Duodenal mucosa (tissue), 2 donors: ENCODE measurements around the gene KRT86.

Source experiments
- H3K27ac ChIP-seq: one replicate; pipeline ENCODE4 v1.7.0; 2013; ENCODE audit warnings: low read depth, low read length
- H3K27me3 ChIP-seq, 2 donors: one replicate each; pipeline ENCODE4 v1.7.0; 2013; ENCODE audit warnings: low read length in 2 of 2, control low read depth in 1 of 2; ENCODE audit not compliant: insufficient read depth in 2 of 2, control insufficient read depth in 1 of 2
- H3K36me3 ChIP-seq, 2 donors: one replicate each; pipeline ENCODE4 v1.7.0; 2013; ENCODE audit warnings: low read length in 2 of 2, control low read depth in 1 of 2; ENCODE audit not compliant: insufficient read depth in 2 of 2, control insufficient read depth in 1 of 2
- H3K4me1 ChIP-seq, 2 donors: one replicate each; pipeline ENCODE4 v1.7.0; 2013; ENCODE audit warnings: low read length in 2 of 2, control low read depth in 1 of 2; ENCODE audit not compliant: insufficient read depth in 2 of 2, control insufficient read depth in 1 of 2
- H3K4me3 ChIP-seq, 2 donors: one replicate each; pipeline ENCODE4 v1.7.0; 2013; ENCODE audit warnings: low read length in 2 of 2, low read depth in 1 of 2
- H3K9ac ChIP-seq, 2 donors: one replicate each; pipeline ENCODE4 v1.7.0; 2013; ENCODE audit warnings: low read length in 2 of 2, low read depth in 1 of 2
- H3K9me3 ChIP-seq, 2 donors: one replicate each; pipeline ENCODE4 v1.7.0; 2013; ENCODE audit warnings: low read length in 2 of 2, control low read depth in 1 of 2; ENCODE audit not compliant: control insufficient read depth in 1 of 2

The KRT86 gene

GRCh38 chr12:52327052-52327829 lies 52.8 kb downstream of the KRT86 start:
- H3K9me3 ChIP-seq, result no peaks in the 10 kb centered on the region
- no peak overlapping the region for H3K4me3 ChIP-seq
- H3K27me3 ChIP-seq, result peaks cover 3 to 6% of the 10 kb centered on the region in 2 donors
- no peak overlapping the region for H3K27ac ChIP-seq
- peaks cover 3% of the 10 kb centered on the region in 2 donors for H3K4me1 ChIP-seq
- no peaks in the 10 kb centered on the region for H3K36me3 ChIP-seq
- no peak overlapping the region for H3K9ac ChIP-seq

GRCh38 chr12:52327830-52328500 lies 53.5 kb downstream of the KRT86 start:
- no peak overlapping the region for H3K4me3 ChIP-seq

GRCh38 chr12:52331039-52331438 lies 56.6 kb downstream of the KRT86 start:
- Histone ChIP-seq H3K27ac (no peak overlapping the region), H3K9me3 (no peaks in the 10 kb centered on the region), H3K9ac (no peak overlapping the region), H3K36me3 (no peaks in the 10 kb centered on the region), H3K27me3 (no peaks in the 10 kb centered on the region), H3K4me1 (peaks cover 11 to 15% of the 10 kb centered on the region in 2 donors), H3K4me3 (no peak overlapping the region)

More at GRCh38 chr12:52327830-52328500, 53.5 kb downstream of the KRT86 start:
- Histone ChIP-seq H3K27ac (no peak overlapping the region), H3K4me1 (peaks cover 3% of the 10 kb centered on the region in 2 donors), H3K9ac (no peak overlapping the region), H3K27me3 (no peaks in the 10 kb centered on the region), H3K9me3 (no peaks in the 10 kb centered on the region), H3K36me3 (no peaks in the 10 kb centered on the region)

GRCh38 chr12:52331833-52332232 lies 57.4 kb downstream of the KRT86 start:
- H3K4me3 ChIP-seq, result no peak overlapping the region
- no peaks in the 10 kb centered on the region for H3K27me3 ChIP-seq
- no peaks in the 10 kb centered on the region for H3K36me3 ChIP-seq
- no peak overlapping the region for H3K27ac ChIP-seq
- H3K9me3 ChIP-seq, result no peaks in the 10 kb centered on the region
- H3K4me1 ChIP-seq, result peaks cover 11 to 15% of the 10 kb centered on the region in 2 donors
- H3K9ac ChIP-seq, result no peak overlapping the region

GRCh38 chr12:52332381-52332780 lies 57.9 kb downstream of the KRT86 start:
- no peak overlapping the region for H3K9ac ChIP-seq
- no peaks in the 10 kb centered on the region for H3K36me3 ChIP-seq
- H3K4me3 ChIP-seq, result no peak overlapping the region
- H3K27ac ChIP-seq, result no peak overlapping the region
- H3K9me3 ChIP-seq, result no peaks in the 10 kb centered on the region
- H3K27me3 ChIP-seq, result no peaks in the 10 kb centered on the region
- H3K4me1 ChIP-seq, result peaks cover 11 to 15% of the 10 kb centered on the region in 2 donors

- Histone ChIP-seq H3K27me3 (no peaks in the 10 kb centered on the region), H3K9me3 (no peaks in the 10 kb centered on the region), H3K9ac (no peak overlapping the region), H3K4me3 (no peak overlapping the region), H3K4me1 (peaks cover 8 to 15% of the 10 kb centered on the region in 2 donors), H3K27ac (no peak overlapping the region), H3K36me3 (no peaks in the 10 kb centered on the region)
These were observed 58.9 kb downstream of the KRT86 start for GRCh38 chr12:52333321-52333720.

GRCh38 chr12:52334185-52334584 lies 59.7 kb downstream of the KRT86 start:
- Histone ChIP-seq H3K27ac (no peak overlapping the region), H3K36me3 (no peaks in the 10 kb centered on the region), H3K4me1 (peaks cover 8 to 15% of the 10 kb centered on the region in 2 donors), H3K27me3 (no peaks in the 10 kb centered on the region), H3K4me3 (no peak overlapping the region), H3K9ac (no peak overlapping the region), H3K9me3 (no peaks in the 10 kb centered on the region)

- H3K9ac ChIP-seq, result peak overlapping the region in 1 of 2 donors; percentile 53
- no peaks in the 10 kb centered on the region for H3K36me3 ChIP-seq
- H3K4me3 ChIP-seq, result peak overlapping the region in 1 of 2 donors; percentile 9
- no peaks in the 10 kb centered on the region for H3K27me3 ChIP-seq
- H3K9me3 ChIP-seq, result no peaks in the 10 kb centered on the region
- peaks cover 8 to 15% of the 10 kb centered on the region in 2 donors for H3K4me1 ChIP-seq
- no peak overlapping the region for H3K27ac ChIP-seq
These were observed 61.3 kb downstream of the KRT86 start for GRCh38 chr12:52335598-52336262.

- H3K9me3 ChIP-seq, result no peaks in the 10 kb centered on the region
- H3K36me3 ChIP-seq, result no peaks in the 10 kb centered on the region
- peaks cover 0 to under 1% of the 10 kb centered on the region in 2 donors for H3K27me3 ChIP-seq
- H3K27ac ChIP-seq, result no peak overlapping the region
- peaks cover 8 to 15% of the 10 kb centered on the region in 2 donors for H3K4me1 ChIP-seq
- no peak overlapping the region for H3K9ac ChIP-seq
- no peak overlapping the region for H3K4me3 ChIP-seq
These were observed 62.2 kb downstream of the KRT86 start for GRCh38 chr12:52336641-52337040.

GRCh38 chr12:52337054-52337453 lies 62.6 kb downstream of the KRT86 start:
- peaks cover 0 to 3% of the 10 kb centered on the region in 2 donors for H3K27me3 ChIP-seq
- no peak overlapping the region for H3K4me3 ChIP-seq
- no peak overlapping the region for H3K27ac ChIP-seq
- no peaks in the 10 kb centered on the region for H3K36me3 ChIP-seq
- H3K9ac ChIP-seq, result no peak overlapping the region
- no peaks in the 10 kb centered on the region for H3K9me3 ChIP-seq
- H3K4me1 ChIP-seq, result peaks cover 8 to 13% of the 10 kb centered on the region in 2 donors
